ENCODE results near the gene GAN.

GRCh38 chr16:81315271-81316175 is 761 bp downstream of the GAN start:
- TF ChIP-seq ZNF512 (tag; IDR thresholded peaks at IDR 0.05) = no peak
- TF ChIP-seq CTCF (IDR thresholded peaks at IDR 0.05 in 2 of 3, conservative IDR thresholded peaks at IDR 0.05 in 1 of 3; ENCODE audit: insufficient read depth in 2 of 3, low read depth in 1 of 3, low read length in 3 of 3) = 0 out of 6 replicates have a peak, but pooled peaks of 1 of the 3 experiments have one; percentile 20
- no peak for TF ChIP-seq CBFB (CRISPR knock-in tag; IDR thresholded peaks at IDR 0.05)
- TF ChIP-seq ZKSCAN8 (CRISPR knock-in tag; IDR thresholded peaks at IDR 0.05) = no peak
- 0 out of 2 replicates have a peak, but pooled peaks have one; percentile 44 for TF ChIP-seq CBX1 (IDR thresholded peaks at IDR 0.05; ENCODE audit: low read depth)
- TF ChIP-seq TEAD4 (IDR thresholded peaks at IDR 0.05; ENCODE audit: low read length) = no peak
- TF ChIP-seq TEAD4 (CRISPR knock-in tag; IDR thresholded peaks at IDR 0.05; ENCODE audit: borderline replicate concordance) = no peak
- TF ChIP-seq HNRNPK (IDR thresholded peaks at IDR 0.05; ENCODE audit: low read depth, low read length, poor library complexity, severe bottlenecking) = no peak
- no peak for TF ChIP-seq ATF1 (CRISPR knock-in tag; IDR thresholded peaks at IDR 0.05)
- no peak for TF ChIP-seq ATF1 (tag; IDR thresholded peaks at IDR 0.05)
- no peak for TF ChIP-seq CREB1 (IDR thresholded peaks at IDR 0.05)
- no peak for TF ChIP-seq CREB1 (CRISPR knock-in tag; IDR thresholded peaks at IDR 0.05)
- no peak for TF ChIP-seq MXI1 (IDR thresholded peaks at IDR 0.05; ENCODE audit: low read depth, low read length)
- TF ChIP-seq ZBTB33 (CRISPR knock-in tag; IDR thresholded peaks at IDR 0.05) = peak; percentile 3; the same call in 1 of the 2 replicates
